Epidermal melanocyte (primary cell): ENCODE results near the gene DHPS.
"Not testable (repeated sequence)": the region's sequence is repeated elsewhere in the genome, so short reads cannot be mapped to it uniquely, and the experiment has no call there.

Experiments
- DNase-seq: peaks from one replicate; pipeline ENCODE4 v3.0.0; 2011; ENCODE audit warnings: low spot score; ENCODE audit not compliant: insufficient read length

Gene DHPS

GRCh38 chr19:12705654-12706331, 24.1 kb upstream of the DHPS start:
- no peak for DNase-seq

DNA sequence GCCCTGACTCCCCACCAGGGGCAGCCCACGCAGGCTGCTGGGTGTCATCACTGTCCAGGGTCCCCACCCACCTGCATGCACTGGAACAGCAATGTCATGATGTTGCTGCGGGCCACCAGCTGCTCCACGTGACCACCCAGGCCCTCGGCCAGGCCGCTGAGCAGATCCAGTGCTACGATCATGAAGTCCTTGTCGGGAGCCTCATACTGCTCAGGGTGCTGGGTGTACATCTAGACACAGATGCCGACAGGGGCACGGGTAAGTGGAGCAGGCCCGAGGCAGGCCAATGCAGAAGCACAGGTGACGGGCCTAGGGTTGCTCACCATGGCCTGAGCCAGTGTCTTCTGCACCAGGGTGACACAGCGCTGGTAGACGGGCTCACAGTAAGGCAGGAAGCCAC, 23.5 kb upstream of the DHPS start:
- no peak for DNase-seq

DNA sequence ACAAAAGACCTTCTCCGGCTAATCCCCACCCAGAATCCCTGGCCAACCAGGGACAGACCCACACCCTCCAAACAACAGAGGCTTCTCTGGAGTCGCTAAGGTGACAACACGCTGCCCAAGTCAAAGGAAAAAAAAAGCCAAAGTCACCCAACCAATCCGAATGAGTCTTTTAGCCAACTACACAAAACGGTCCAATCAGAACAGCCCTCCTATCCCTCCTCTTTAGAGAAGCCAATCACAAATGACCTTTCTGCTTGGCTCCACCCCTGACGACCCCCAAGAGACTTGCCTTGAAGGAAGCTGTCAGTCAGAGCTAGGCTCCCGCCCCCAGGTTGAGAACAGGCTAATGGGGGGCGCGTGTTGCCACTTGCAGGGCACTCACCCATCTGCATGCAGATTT, 21.4 kb upstream of the DHPS start:
- DNase-seq = no peak

- DNase-seq = no peak
Observed at GRCh38 chr19:12701596-12702282, 20.1 kb upstream of the DHPS start.

GRCh38 chr19:12698138-12698537, 16.5 kb upstream of the DHPS start:
- DNase-seq = no peak

GRCh38 chr19:12697425-12697824, 15.7 kb upstream of the DHPS start:
- DNase-seq = not testable (repeated sequence)

DNA sequence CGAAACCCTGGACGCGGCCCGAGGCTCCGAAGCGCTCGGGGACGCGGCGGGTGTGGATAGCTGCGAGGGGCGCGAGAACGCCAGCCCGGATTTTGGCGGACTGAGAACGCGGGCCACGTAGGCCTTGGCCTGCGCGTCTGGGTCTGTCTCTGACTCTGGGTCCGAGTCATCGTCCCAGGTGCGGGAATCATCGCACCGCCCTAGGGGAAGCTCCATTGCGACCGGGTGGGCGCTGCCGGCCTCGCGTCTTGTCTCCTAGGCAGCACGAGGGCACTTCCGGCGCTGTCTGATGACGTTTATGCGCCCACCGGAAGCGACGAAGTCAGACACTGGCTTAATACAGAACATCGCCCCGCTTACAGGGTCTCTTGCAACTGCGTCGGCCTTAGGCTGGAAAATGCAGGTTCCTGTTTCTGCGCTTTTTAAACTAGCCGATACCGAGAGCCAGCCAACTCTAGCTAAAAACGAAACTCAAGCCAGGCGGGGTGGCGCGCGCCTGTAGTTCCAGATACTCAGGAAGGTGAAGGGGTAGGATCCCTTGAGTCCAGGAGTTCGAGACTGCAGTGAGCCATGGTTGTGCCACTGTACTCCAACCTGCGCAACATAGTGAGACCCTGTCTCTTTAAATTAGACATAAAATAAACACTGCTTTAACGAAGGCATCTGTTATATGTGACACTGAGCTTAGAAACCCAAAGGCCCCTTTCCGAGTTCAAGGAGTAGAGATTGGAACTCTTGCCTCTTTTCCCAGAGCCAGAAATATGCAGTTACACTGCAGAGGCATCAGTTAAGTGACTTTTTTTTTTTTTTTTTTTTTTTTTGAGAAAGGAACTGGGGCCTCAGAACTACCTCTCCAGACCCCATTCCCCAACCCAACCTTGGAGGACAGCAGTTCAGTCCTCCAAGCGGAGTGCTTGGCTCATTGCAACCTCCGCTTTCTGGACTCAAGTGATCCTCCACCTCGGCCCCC, 15.0 kb upstream of the DHPS start, which contains the start of gene FBXW9:
TSS of gene FBXW9 (minus strand) at position 266 of the 970 bp plus-strand sequence. CDS start at position 216, 50 bp downstream.
- DNase-seq = peak; percentile 99

GRCh38 chr19:12695997-12696365, 14.3 kb upstream of the DHPS start:
- no peak for DNase-seq

GRCh38 chr19:12695514-12695913, 13.8 kb upstream of the DHPS start:
- DNase-seq = no peak

DNA sequence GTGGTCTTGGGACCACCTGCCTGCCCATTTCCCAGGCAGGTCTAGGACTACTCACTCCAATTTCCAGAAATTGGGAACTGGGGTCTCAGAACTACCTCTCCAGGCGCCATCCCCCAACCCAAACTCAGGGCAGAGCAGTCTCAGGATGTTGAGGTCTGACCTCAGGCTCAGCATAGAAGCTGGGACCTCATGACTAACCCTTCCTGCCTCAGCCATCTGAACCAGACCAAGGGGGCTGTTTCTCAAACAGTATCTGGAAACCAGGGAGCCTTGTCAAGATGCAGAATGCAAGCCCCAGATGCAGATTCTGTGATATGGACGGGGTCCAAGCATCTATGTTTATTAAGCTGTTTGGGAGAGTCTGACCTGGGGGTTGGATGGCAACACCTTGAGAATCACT, 13.4 kb upstream of the DHPS start:
- DNase-seq = no peak

GRCh38 chr19:12694641-12695040, 13.0 kb upstream of the DHPS start:
- no peak for DNase-seq

DNA sequence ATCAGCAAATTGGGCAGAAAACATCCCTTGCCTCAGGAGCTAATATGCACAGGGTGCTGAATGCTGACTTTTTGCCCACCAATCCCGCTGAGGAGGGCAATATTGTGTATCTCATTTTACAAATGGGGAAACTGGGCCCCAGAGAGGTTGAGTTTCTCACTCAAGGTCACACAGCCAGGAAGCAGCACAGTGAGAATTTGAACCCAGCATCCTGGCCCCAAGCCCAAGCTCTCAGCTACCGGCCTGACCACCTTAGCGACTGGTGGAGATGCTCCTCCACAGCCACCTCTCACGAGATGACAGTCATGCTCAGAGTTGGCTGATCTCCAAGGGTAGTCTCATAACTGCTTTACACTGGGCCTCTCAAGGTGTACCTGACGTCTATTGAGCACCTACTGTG, 11.3 kb upstream of the DHPS start:
- no peak for DNase-seq

DNA sequence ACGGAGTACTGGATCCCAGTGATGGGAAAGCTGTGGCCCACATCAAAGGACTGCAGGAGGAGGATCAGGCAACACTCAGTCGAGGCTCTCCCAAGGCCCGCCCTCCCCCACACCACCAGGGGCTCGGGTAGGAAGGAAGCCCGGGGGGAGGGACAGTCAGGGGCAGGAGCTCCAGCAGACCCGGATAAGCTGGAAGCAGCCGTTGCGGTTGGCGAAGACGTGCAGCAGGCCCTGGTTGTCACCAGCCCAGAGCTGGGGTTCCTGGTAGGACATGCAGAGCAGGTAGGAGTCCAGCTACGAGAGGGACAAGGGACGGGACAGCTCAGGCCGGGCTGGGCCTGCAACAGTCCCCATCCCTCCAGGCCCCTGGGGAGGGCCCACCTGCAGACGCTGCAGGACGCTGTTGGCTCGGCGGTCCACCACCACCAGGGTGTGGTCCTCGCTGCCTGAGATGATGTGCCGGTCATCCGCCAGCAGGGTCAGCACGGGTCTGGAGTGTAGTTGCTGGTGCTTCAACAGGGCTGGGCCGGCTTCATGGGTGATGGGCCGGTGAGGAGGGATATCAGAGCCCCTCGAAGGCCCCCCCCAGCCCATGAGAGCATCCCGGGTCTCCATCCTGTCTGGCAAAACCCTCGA, 8.0 kb upstream of the DHPS start:
- DNase-seq = no peak

DNA sequence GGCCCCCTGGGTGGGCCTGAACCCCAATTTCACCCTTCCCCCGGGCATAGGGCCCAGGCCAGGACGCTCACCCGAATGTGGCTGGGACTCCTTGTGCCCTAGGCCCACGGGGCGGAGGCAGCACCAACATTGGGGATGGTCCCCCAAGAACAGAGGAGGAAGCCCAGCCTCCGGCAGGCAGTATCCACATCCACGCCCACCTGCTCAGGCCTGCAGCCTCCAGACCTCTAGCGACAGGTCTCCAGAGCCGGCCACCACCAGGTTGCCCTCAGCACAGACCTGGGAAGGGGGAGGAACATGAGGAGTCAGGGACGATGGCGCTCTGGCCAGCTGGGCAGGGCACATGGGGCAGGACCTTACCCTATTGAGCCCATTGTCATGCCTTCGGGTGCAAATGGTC, 7.3 kb upstream of the DHPS start:
- no peak for DNase-seq

- no peak for DNase-seq
Observed at GRCh38 chr19:12687496-12688196, 6.0 kb upstream of the DHPS start, which contains the start of gene GNG14. GNG14 (plus strand) TSS chr19:12687998; CDS start chr19:12688049, 51 bp downstream.

DNA sequence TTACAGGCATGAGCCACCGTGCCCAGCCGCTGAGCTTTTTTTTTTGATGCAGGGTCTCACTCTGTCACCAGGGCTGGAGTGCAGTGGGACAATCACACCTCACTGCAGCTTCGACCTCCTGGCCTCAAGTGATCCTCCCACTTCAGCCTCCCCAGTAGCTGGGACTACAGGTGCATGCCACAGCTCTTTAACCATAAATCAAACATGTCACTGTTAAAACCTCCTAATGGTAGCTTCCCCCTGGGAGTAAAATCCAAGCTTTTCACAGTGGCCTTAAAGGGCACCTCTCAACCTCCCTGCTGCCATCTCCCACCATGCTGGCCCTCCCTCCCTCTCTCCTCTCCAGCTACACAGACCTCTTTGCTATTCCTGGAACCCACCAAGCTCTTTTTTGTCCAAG, 4.2 kb upstream of the DHPS start:
- DNase-seq = no peak

DNA sequence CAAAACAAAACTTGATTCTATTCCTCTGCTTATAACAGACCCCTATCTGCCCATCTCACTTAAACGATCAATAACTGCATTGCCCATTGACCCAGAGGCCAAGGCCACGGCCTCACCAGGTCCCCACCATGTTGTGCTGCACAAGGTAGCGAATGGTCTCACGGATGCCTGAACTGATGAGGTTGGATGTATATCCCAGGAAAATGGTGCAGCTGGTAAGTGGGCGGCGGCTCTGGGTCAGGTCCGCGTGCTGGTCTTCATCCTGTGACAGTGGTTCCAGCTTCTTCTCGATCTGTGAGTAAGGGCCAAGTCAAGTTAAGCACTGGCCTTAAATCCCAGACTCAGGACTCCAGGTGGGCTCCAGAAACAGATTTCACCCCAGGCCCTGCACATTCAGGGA, 1.6 kb downstream of the DHPS start:
- no peak for DNase-seq

DNA sequence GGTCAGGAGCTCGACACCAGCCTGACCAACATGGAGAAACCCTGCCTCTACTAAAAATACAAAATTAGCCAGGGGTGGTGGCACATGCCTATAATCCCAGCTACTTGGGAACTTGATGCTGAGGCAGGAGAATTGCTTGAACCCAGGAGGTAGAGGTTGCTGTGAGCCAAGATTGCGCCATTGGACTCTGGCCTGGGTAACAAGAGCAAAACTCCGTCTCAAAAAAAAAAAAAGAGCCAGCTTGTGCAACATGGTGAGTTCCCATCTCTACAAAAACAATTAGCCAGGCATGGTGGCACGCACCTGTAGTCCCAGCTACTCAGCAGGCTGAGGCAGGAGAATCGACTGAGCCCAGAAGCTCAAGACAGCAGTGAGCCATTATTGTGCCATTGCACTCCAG, 3.6 kb downstream of the DHPS start:
- not testable (repeated sequence) for DNase-seq

- DNase-seq = no peak
Observed at GRCh38 chr19:12676928-12677327, 4.8 kb downstream of the DHPS start.

- peak; percentile 78 for DNase-seq
Observed at GRCh38 chr19:12676384-12676792, 5.3 kb downstream of the DHPS start.

- DNase-seq = no peak
Observed at GRCh38 chr19:12675940-12676339, 5.7 kb downstream of the DHPS start.
